ENCODE measurements around the gene ARHGAP21.

DNA sequence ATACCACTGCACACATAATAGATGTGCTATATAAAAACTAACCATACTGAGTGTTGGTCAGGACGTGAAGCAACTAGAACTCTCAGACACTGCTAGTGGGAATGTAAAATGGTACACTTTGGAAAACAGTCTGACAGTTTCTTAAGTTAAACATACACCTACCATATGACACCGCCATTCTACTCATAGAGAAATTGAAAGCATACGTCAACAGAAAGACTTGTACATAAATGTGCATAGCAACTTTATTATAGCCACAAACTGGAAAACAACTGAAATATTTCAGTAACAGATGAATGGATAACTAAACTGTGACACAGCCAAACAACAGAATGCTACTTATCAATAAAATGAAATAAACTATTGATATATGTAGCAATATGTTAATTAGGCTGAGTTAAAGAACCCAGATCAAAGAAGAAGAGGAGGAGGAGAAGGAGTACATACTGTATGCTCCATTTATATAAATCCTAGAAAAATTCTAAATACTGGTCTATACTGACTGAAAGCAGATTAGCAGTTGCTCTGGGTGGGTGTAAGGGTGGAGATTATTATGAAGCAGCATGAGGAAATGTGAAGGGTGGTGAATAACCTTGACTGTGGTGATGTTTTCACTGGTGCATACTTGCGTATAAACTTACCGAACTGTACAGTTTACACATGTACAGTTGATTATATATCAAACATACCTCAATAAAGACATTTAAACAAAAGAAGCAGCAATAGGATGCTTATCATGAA lies 48.6 kb downstream of the ARHGAP21 start:
- TF ChIP-seq, protein P1, sequence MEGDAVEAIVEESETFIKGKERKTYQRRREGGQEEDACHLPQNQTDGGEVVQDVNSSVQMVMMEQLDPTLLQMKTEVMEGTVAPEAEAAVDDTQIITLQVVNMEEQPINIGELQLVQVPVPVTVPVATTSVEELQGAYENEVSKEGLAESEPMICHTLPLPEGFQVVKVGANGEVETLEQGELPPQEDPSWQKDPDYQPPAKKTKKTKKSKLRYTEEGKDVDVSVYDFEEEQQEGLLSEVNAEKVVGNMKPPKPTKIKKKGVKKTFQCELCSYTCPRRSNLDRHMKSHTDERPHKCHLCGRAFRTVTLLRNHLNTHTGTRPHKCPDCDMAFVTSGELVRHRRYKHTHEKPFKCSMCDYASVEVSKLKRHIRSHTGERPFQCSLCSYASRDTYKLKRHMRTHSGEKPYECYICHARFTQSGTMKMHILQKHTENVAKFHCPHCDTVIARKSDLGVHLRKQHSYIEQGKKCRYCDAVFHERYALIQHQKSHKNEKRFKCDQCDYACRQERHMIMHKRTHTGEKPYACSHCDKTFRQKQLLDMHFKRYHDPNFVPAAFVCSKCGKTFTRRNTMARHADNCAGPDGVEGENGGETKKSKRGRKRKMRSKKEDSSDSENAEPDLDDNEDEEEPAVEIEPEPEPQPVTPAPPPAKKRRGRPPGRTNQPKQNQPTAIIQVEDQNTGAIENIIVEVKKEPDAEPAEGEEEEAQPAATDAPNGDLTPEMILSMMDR (IDR thresholded peaks at IDR 0.05), result no peak
- no peak for TF ChIP-seq POLR2AphosphoS5 (IDR thresholded peaks at IDR 0.05; ENCODE audit: low read depth, low read length)
- TF ChIP-seq, protein P2, sequence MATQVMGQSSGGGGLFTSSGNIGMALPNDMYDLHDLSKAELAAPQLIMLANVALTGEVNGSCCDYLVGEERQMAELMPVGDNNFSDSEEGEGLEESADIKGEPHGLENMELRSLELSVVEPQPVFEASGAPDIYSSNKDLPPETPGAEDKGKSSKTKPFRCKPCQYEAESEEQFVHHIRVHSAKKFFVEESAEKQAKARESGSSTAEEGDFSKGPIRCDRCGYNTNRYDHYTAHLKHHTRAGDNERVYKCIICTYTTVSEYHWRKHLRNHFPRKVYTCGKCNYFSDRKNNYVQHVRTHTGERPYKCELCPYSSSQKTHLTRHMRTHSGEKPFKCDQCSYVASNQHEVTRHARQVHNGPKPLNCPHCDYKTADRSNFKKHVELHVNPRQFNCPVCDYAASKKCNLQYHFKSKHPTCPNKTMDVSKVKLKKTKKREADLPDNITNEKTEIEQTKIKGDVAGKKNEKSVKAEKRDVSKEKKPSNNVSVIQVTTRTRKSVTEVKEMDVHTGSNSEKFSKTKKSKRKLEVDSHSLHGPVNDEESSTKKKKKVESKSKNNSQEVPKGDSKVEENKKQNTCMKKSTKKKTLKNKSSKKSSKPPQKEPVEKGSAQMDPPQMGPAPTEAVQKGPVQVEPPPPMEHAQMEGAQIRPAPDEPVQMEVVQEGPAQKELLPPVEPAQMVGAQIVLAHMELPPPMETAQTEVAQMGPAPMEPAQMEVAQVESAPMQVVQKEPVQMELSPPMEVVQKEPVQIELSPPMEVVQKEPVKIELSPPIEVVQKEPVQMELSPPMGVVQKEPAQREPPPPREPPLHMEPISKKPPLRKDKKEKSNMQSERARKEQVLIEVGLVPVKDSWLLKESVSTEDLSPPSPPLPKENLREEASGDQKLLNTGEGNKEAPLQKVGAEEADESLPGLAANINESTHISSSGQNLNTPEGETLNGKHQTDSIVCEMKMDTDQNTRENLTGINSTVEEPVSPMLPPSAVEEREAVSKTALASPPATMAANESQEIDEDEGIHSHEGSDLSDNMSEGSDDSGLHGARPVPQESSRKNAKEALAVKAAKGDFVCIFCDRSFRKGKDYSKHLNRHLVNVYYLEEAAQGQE (IDR thresholded peaks at IDR 0.05; ENCODE audit: insufficient read depth in 1 of 2, low read depth in 2 of 2, low read length in 1 of 2), result no peak
- no peak for TF ChIP-seq TCF7L2 (IDR thresholded peaks at IDR 0.05; ENCODE audit: low read depth, low read length)
